ENCODE measurements around the gene IFNB1.

The IFNB1 gene

GRCh38 chr9:21070171-21070571, 7.6 kb downstream of the IFNB1 start:
- no peak for DNase-seq (ENCODE audit: low read depth)

- DNase-seq (ENCODE audit: low read depth): no peak
Measured at GRCh38 chr9:21060919-21061561, 16.7 kb downstream of the IFNB1 start.

- DNase-seq (ENCODE audit: low read depth): no peak
Measured at GRCh38 chr9:21056931-21057330, 20.8 kb downstream of the IFNB1 start.

- no peak for DNase-seq (ENCODE audit: low read depth)
Measured at GRCh38 chr9:21053851-21054250, 23.9 kb downstream of the IFNB1 start.

GRCh38 chr9:21047281-21047691, 30.5 kb downstream of the IFNB1 start:
- DNase-seq (ENCODE audit: low read depth): no peak

GRCh38 chr9:21043841-21044240, 33.9 kb downstream of the IFNB1 start:
- DNase-seq (ENCODE audit: low read depth): no peak

- no peak for DNase-seq (ENCODE audit: low read depth)
Measured at GRCh38 chr9:21042466-21042865, 35.3 kb downstream of the IFNB1 start.

- DNase-seq (ENCODE audit: low read depth): no peak
Measured at GRCh38 chr9:21039302-21039701, 38.4 kb downstream of the IFNB1 start.

- no peak for DNase-seq (ENCODE audit: low read depth)
Measured at GRCh38 chr9:21037278-21037677, 40.5 kb downstream of the IFNB1 start.

- DNase-seq (ENCODE audit: low read depth): no peak
Measured at GRCh38 chr9:21031808-21032183, 45.9 kb downstream of the IFNB1 start.

GRCh38 chr9:21031091-21031807, 46.5 kb downstream of the IFNB1 start, which contains the start of gene HACD4:
HACD4 (minus strand) TSS chr9:21031640; CDS start chr9:21031590, 50 bp downstream.
- DNase-seq (ENCODE audit: low read depth): peak; percentile 47

- no peak for DNase-seq (ENCODE audit: low read depth)
Measured at GRCh38 chr9:21030389-21031035, 47.2 kb downstream of the IFNB1 start.

- no peak for DNase-seq (ENCODE audit: low read depth)
Measured at GRCh38 chr9:21029661-21030060, 48.1 kb downstream of the IFNB1 start.

GRCh38 chr9:21028466-21028865, 49.3 kb downstream of the IFNB1 start:
- DNase-seq (ENCODE audit: low read depth): no peak

GRCh38 chr9:21027295-21027694, 50.4 kb downstream of the IFNB1 start:
- DNase-seq (ENCODE audit: low read depth): no peak
